ENCODE data around the gene PBX4. TPM values are rescaled to one million over a fixed set of nuclear protein-coding genes. Genes with fewer than 3 reads are reported as not detected.
A peak's percentile ranks its signal among the peaks of the same experiment; 100 is the strongest.

The PBX4 gene
- total and polyA plus RNA-seq, 10 of the 15 experiments (the other 5 are each of a cell fraction or from before 2014, with no cell fraction given) = 0.18 to 17.3 (median 4.2) TPM

GRCh38 chr19:19595171-19595701 is 23.3 kb downstream of the PBX4 start (continued):
- TF ChIP-seq, protein P1, sequence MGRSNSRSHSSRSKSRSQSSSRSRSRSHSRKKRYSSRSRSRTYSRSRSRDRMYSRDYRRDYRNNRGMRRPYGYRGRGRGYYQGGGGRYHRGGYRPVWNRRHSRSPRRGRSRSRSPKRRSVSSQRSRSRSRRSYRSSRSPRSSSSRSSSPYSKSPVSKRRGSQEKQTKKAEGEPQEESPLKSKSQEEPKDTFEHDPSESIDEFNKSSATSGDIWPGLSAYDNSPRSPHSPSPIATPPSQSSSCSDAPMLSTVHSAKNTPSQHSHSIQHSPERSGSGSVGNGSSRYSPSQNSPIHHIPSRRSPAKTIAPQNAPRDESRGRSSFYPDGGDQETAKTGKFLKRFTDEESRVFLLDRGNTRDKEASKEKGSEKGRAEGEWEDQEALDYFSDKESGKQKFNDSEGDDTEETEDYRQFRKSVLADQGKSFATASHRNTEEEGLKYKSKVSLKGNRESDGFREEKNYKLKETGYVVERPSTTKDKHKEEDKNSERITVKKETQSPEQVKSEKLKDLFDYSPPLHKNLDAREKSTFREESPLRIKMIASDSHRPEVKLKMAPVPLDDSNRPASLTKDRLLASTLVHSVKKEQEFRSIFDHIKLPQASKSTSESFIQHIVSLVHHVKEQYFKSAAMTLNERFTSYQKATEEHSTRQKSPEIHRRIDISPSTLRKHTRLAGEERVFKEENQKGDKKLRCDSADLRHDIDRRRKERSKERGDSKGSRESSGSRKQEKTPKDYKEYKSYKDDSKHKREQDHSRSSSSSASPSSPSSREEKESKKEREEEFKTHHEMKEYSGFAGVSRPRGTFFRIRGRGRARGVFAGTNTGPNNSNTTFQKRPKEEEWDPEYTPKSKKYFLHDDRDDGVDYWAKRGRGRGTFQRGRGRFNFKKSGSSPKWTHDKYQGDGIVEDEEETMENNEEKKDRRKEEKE (IDR thresholded peaks at IDR 0.05) = no peak
- TF ChIP-seq RUNX3 (IDR thresholded peaks at IDR 0.05; ENCODE audit: low read length) (peak; percentile 18; the same call in 1 of the 2 replicates), GABPA (IDR thresholded peaks at IDR 0.05; ENCODE audit: low read depth) (no peak), PML (IDR thresholded peaks at IDR 0.05; ENCODE audit: low read length) (no peak), WRNIP1 (IDR thresholded peaks at IDR 0.05; ENCODE audit: borderline replicate concordance, low read depth, low read length) (no peak), MTA3 (IDR thresholded peaks at IDR 0.05; ENCODE audit: borderline replicate concordance, low read length) (no peak), STAT3 (IDR thresholded peaks at IDR 0.05; ENCODE audit: low read depth, low read length) (no peak), NR2F1 (conservative IDR thresholded peaks at IDR 0.05) (0 out of 2 replicates have a peak, but pooled peaks have one; percentile 21), POLR2AphosphoS2 (IDR thresholded peaks at IDR 0.05; ENCODE audit: low read depth, low read length) (no peak), POU2F2 (IDR thresholded peaks at IDR 0.05; ENCODE audit: borderline replicate concordance, low read depth, low read length) (no peak)
- TF ChIP-seq, protein P2, sequence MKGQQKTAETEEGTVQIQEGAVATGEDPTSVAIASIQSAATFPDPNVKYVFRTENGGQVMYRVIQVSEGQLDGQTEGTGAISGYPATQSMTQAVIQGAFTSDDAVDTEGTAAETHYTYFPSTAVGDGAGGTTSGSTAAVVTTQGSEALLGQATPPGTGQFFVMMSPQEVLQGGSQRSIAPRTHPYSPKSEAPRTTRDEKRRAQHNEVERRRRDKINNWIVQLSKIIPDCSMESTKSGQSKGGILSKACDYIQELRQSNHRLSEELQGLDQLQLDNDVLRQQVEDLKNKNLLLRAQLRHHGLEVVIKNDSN (IDR thresholded peaks at IDR 0.05; ENCODE audit: borderline replicate concordance, extremely low read length, insufficient read depth, low read depth, low read length) = no peak
- TF ChIP-seq, protein P3, sequence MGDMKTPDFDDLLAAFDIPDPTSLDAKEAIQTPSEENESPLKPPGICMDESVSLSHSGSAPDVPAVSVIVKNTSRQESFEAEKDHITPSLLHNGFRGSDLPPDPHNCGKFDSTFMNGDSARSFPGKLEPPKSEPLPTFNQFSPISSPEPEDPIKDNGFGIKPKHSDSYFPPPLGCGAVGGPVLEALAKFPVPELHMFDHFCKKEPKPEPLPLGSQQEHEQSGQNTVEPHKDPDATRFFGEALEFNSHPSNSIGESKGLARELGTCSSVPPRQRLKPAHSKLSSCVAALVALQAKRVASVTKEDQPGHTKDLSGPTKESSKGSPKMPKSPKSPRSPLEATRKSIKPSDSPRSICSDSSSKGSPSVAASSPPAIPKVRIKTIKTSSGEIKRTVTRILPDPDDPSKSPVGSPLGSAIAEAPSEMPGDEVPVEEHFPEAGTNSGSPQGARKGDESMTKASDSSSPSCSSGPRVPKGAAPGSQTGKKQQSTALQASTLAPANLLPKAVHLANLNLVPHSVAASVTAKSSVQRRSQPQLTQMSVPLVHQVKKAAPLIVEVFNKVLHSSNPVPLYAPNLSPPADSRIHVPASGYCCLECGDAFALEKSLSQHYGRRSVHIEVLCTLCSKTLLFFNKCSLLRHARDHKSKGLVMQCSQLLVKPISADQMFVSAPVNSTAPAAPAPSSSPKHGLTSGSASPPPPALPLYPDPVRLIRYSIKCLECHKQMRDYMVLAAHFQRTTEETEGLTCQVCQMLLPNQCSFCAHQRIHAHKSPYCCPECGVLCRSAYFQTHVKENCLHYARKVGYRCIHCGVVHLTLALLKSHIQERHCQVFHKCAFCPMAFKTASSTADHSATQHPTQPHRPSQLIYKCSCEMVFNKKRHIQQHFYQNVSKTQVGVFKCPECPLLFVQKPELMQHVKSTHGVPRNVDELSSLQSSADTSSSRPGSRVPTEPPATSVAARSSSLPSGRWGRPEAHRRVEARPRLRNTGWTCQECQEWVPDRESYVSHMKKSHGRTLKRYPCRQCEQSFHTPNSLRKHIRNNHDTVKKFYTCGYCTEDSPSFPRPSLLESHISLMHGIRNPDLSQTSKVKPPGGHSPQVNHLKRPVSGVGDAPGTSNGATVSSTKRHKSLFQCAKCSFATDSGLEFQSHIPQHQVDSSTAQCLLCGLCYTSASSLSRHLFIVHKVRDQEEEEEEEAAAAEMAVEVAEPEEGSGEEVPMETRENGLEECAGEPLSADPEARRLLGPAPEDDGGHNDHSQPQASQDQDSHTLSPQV (IDR thresholded peaks at IDR 0.05) = no peak
